BLaER1 (cell line): Measurements from ENCODE around the gene NUP210L.
"Not testable (repeated sequence)": the region's sequence is repeated elsewhere in the genome, so short reads cannot be mapped to it uniquely, and the experiment has no call there.

Experiments used
- H3K27ac ChIP-seq: shearing (Covaris generic); formaldehyde crosslinking; 2 replicates; pipeline ENCODE4 v1.8.1; 2022
- H3K27me3 ChIP-seq: shearing (Covaris generic); formaldehyde crosslinking; 2 replicates; pipeline ENCODE4 v1.8.1; 2022
- H3K36me3 ChIP-seq: shearing (Covaris generic); formaldehyde crosslinking; 2 replicates; pipeline ENCODE4 v1.8.1; 2022
- H3K4me1 ChIP-seq: shearing (Covaris generic); formaldehyde crosslinking; 2 replicates; pipeline ENCODE4 v1.8.1; 2022
- H3K4me2 ChIP-seq: shearing (Covaris generic); formaldehyde crosslinking; 2 replicates; pipeline ENCODE4 v1.8.1; 2022
- H3K4me3 ChIP-seq: shearing (Covaris generic); formaldehyde crosslinking; 2 replicates; pipeline ENCODE4 v1.8.1; 2022
- H3K9ac ChIP-seq: shearing (Covaris generic); formaldehyde crosslinking; 2 replicates; pipeline ENCODE4 v1.8.1; 2022
- H3K9me3 ChIP-seq: shearing (Covaris generic); formaldehyde crosslinking; 2 replicates; pipeline ENCODE4 v1.8.1; 2022
- H4K20me1 ChIP-seq: shearing (Covaris generic); formaldehyde crosslinking; 2 replicates; pipeline ENCODE4 v1.8.1; 2022
- Cebpa-rat ChIP-seq: shearing (Covaris generic); IDR thresholded peaks from 2 replicates; pipeline ENCODE4 v1.8.1; 2022

Gene NUP210L

GRCh38 chr1:154012129-154012528 lies 142.7 kb downstream of the NUP210L start:
- H3K27me3 ChIP-seq: no peaks in the 10 kb centered on the region
- H3K4me3 ChIP-seq: no peak overlapping the region
- H3K27ac ChIP-seq: no peak overlapping the region
- H3K4me2 ChIP-seq: no peak overlapping the region
- 0 out of 2 replicates have a peak, but pooled peaks cover 3% of the 10 kb centered on the region for H3K36me3 ChIP-seq
- no peaks in the 10 kb centered on the region for H4K20me1 ChIP-seq
- H3K4me1 ChIP-seq: no peaks in the 10 kb centered on the region
- H3K9ac ChIP-seq: no peak overlapping the region
- no peaks in the 10 kb centered on the region for H3K9me3 ChIP-seq
- no peak for TF ChIP-seq Cebpa-rat

- Histone ChIP-seq H3K27ac (no peak overlapping the region), H3K36me3 (peaks cover 5% of the 10 kb centered on the region; the same call in 1 of the 2 replicates), H4K20me1 (no peaks in the 10 kb centered on the region), H3K4me1 (no peaks in the 10 kb centered on the region), H3K27me3 (no peaks in the 10 kb centered on the region), H3K4me3 (no peak overlapping the region), H3K9ac (no peak overlapping the region), H3K9me3 (no peaks in the 10 kb centered on the region), H3K4me2 (no peak overlapping the region)
- TF ChIP-seq Cebpa-rat: no peak
Observed at GRCh38 chr1:154006136-154006535, 148.7 kb downstream of the NUP210L start.

- H4K20me1 ChIP-seq: no peaks in the 10 kb centered on the region
- H3K36me3 ChIP-seq: peaks cover 9% of the 10 kb centered on the region
- no peak overlapping the region for H3K9ac ChIP-seq
- H3K27me3 ChIP-seq: no peaks in the 10 kb centered on the region
- TF ChIP-seq Cebpa-rat: no peak
- no peaks in the 10 kb centered on the region for H3K4me1 ChIP-seq
- no peaks in the 10 kb centered on the region for H3K9me3 ChIP-seq
- no peak overlapping the region for H3K27ac ChIP-seq
- H3K4me3 ChIP-seq: no peak overlapping the region
- H3K4me2 ChIP-seq: no peak overlapping the region
Observed at GRCh38 chr1:154000420-154000819, 154.5 kb downstream of the NUP210L start.

GRCh38 chr1:153996882-153997281 lies 158.0 kb downstream of the NUP210L start:
- Histone ChIP-seq H3K4me1 (peaks cover 18% of the 10 kb centered on the region), H3K36me3 (peaks cover 44% of the 10 kb centered on the region), H4K20me1 (peaks cover 19% of the 10 kb centered on the region)
- not testable (repeated sequence) for H3K9me3 ChIP-seq, H3K27ac ChIP-seq, H3K27me3 ChIP-seq, H3K4me3 ChIP-seq, H3K9ac ChIP-seq, H3K4me2 ChIP-seq

- Histone ChIP-seq H3K27me3 (no peaks in the 10 kb centered on the region), H3K4me3 (no peak overlapping the region), H3K27ac (no peak overlapping the region), H3K4me2 (no peak overlapping the region), H3K4me1 (peaks cover 24% of the 10 kb centered on the region), H3K9ac (no peak overlapping the region), H4K20me1 (peaks cover 25% of the 10 kb centered on the region), H3K36me3 (peaks cover 47% of the 10 kb centered on the region), H3K9me3 (no peaks in the 10 kb centered on the region)
- no peak for TF ChIP-seq Cebpa-rat
Observed at GRCh38 chr1:153995640-153996039, 159.2 kb downstream of the NUP210L start.

GRCh38 chr1:153995202-153995601 lies 159.7 kb downstream of the NUP210L start:
- H3K27ac ChIP-seq: no peak overlapping the region
- H3K4me3 ChIP-seq: no peak overlapping the region
- H4K20me1 ChIP-seq: peaks cover 25% of the 10 kb centered on the region
- H3K4me2 ChIP-seq: no peak overlapping the region
- no peak overlapping the region for H3K9ac ChIP-seq
- TF ChIP-seq Cebpa-rat: no peak
- peaks cover 25% of the 10 kb centered on the region for H3K4me1 ChIP-seq
- H3K9me3 ChIP-seq: no peaks in the 10 kb centered on the region
- no peaks in the 10 kb centered on the region for H3K27me3 ChIP-seq
- H3K36me3 ChIP-seq: peaks cover 47% of the 10 kb centered on the region

GRCh38 chr1:153991806-153992205 lies 163.1 kb downstream of the NUP210L start:
- Histone ChIP-seq H3K9ac (peak overlapping the region; percentile 99), H3K4me1 (peaks cover 42% of the 10 kb centered on the region), H3K36me3 (peaks cover 47% of the 10 kb centered on the region), H3K9me3 (no peaks in the 10 kb centered on the region), H3K4me3 (peak overlapping the region; percentile 85), H3K27me3 (no peaks in the 10 kb centered on the region), H3K4me2 (peak overlapping the region; percentile 91), H4K20me1 (peaks cover 25% of the 10 kb centered on the region), H3K27ac (peak overlapping the region; percentile 99)
- no peak for TF ChIP-seq Cebpa-rat

- H3K27me3 ChIP-seq: no peaks in the 10 kb centered on the region
- H3K36me3 ChIP-seq: peaks cover 46% of the 10 kb centered on the region
- peak overlapping the region; percentile 99 for H3K9ac ChIP-seq
- H4K20me1 ChIP-seq: peaks cover 25% of the 10 kb centered on the region
- H3K4me3 ChIP-seq: peak overlapping the region; percentile 85
- H3K4me2 ChIP-seq: peak overlapping the region; percentile 91
- TF ChIP-seq Cebpa-rat: no peak
- H3K4me1 ChIP-seq: peaks cover 46% of the 10 kb centered on the region
- H3K9me3 ChIP-seq: no peaks in the 10 kb centered on the region
- peak overlapping the region; percentile 99 for H3K27ac ChIP-seq
Observed at GRCh38 chr1:153991151-153991630, 163.7 kb downstream of the NUP210L start.

- Histone ChIP-seq H3K4me3 (peak within 1 kb of the TSS; percentile 85), H3K9me3 (no peaks in the 10 kb centered on the region), H3K4me1 (peaks cover 51% of the 10 kb centered on the region), H3K27me3 (no peaks in the 10 kb centered on the region), H4K20me1 (peaks cover 25% of the 10 kb centered on the region), H3K4me2 (peak within 1 kb of the TSS; percentile 91), H3K36me3 (peaks cover 40% of the 10 kb centered on the region), H3K27ac (peak within 1 kb of the TSS; percentile 99), H3K9ac (peak within 1 kb of the TSS; percentile 99)
- TF ChIP-seq Cebpa-rat: 0 out of 2 replicates have a peak, but pooled peaks have one; percentile 23
Observed at GRCh38 chr1:153990468-153991150, 164.3 kb downstream of the NUP210L start, which contains the start of gene RPS27. TSS of gene RPS27 (plus strand) at chr1:153990762. CDS start at chr1:153990797, 35 bp downstream.

- no peaks in the 10 kb centered on the region for H3K27me3 ChIP-seq
- H3K27ac ChIP-seq: peak overlapping the region; percentile 66
- H3K4me2 ChIP-seq: peak overlapping the region; percentile 96
- no peaks in the 10 kb centered on the region for H3K9me3 ChIP-seq
- H4K20me1 ChIP-seq: peaks cover 14% of the 10 kb centered on the region
- peak overlapping the region; percentile 66 for H3K4me3 ChIP-seq
- peaks cover 55% of the 10 kb centered on the region for H3K4me1 ChIP-seq
- peak overlapping the region; percentile 54 for H3K9ac ChIP-seq
- H3K36me3 ChIP-seq: peaks cover 10% of the 10 kb centered on the region
- no peak for TF ChIP-seq Cebpa-rat
Observed at GRCh38 chr1:153987621-153988020, 167.3 kb downstream of the NUP210L start.
